T-helper 9 cell (primary cell): ENCODE measurements around the gene IGFBP4.
"Not testable (repeated sequence)": the region's sequence is repeated elsewhere in the genome, so short reads cannot be mapped to it uniquely, and the experiment has no call there.

Experiments used
- DNase-seq: peaks from one replicate; pipeline ENCODE4 v3.0.0-alpha.2; 2020
- total RNA-seq, 2 donors: gene quantifications; one replicate each; lab custom pipeline; 2026; lab: John Stamatoyannopoulos, UW

Gene IGFBP4
- total RNA-seq = 5.3 to 14.1 reads per million in 2 donors

DNA sequence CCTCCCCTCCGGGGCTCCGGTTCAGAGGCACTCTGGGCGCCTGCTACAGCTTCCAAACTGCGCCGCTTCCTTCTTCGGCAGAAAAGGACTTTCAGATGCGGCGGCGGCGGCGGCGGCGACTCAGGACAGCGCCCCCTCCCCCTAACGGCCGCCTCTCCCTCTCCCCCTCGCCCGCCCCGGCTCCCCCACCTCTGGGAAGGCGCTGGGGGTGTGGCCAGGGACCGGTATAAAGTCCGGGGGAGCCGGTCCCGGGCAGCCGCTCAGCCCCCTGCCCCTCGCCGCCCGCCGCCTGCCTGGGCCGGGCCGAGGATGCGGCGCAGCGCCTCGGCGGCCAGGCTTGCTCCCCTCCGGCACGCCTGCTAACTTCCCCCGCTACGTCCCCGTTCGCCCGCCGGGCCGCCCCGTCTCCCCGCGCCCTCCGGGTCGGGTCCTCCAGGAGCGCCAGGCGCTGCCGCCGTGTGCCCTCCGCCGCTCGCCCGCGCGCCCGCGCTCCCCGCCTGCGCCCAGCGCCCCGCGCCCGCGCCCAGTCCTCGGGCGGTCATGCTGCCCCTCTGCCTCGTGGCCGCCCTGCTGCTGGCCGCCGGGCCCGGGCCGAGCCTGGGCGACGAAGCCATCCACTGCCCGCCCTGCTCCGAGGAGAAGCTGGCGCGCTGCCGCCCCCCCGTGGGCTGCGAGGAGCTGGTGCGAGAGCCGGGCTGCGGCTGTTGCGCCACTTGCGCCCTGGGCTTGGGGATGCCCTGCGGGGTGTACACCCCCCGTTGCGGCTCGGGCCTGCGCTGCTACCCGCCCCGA is at the start of gene IGFBP4:
Gene IGFBP4, plus strand, starts transcription at position 255 of the 792 bp plus-strand sequence. Its CDS starts 286 bp downstream, at position 541.
- peak; percentile 52 for DNase-seq

DNA sequence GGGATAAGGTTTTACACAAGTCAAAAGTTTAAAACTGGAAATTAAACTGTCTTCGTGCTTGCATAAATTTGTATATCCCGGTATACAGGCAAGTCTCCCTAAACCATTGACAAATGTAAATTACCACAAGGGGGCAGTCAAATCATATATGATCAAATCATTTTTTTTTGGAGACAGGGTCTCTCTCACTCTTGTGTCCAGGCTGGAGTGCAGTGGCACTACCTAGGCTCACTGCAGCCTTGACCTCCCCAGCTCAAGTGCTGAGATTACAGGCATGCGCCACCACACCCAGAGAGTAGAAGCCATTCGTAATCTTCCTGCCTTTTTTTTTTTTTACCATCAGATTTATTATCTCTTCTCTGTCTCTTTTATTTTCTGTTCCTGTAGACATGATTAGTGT is 44.1 kb upstream of the IGFBP4 start:
- DNase-seq = no peak

DNA sequence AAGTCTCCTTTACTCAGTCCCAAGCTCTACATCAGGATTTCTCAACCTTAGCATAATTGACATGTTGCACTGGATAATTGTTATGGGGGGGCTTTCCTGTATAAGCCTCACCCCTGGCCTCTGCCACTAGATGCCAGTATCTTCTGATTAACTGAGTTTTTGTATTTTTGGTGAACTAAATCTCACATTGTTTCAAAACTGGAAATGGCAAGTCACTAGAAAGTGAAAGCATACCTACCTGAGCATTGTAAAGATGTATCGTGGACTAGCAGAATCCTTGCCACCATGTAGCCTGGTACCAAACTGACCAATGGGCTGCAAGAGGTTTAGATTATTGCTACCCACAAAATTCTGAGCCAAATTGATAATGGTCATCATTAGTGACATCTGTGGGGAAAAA is 40.6 kb upstream of the IGFBP4 start:
- DNase-seq = no peak

DNA sequence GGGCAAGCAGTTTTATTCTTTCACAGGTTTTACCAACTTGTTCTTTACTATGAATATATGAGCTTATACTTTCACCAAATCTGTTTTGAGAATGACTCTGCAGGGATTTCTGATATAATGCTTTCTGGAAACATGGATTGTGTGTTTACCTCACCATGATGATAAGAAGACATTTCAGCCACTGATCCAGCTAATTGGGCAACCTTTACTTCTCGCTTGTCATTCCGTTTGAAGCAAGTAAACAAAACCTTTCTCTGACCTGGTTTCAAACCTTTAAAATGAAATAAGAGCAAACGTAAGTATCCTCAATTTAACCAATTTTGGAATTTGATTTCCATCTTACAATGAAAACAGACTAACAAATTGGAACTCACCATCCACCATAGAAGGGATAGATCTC is 39.2 kb upstream of the IGFBP4 start:
- DNase-seq = no peak

DNA sequence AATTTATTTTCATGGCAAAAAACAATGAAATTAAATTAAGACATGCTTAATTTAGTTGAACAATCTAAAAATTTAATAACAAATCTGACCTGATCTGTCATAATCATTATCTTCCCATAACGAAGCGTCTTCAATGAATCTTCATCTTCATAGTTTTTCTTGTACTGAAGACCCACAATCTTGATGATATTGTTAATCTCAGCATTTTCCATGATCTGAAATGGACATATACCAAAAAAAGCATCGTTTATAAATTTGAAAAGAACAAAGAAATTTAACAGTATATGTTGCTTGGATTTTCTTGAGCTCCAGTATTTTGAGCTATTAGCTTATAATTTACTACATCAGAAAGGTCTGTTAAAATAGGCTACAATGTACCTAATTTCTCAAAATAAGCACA is 35.8 kb upstream of the IGFBP4 start:
- no peak for DNase-seq

- not testable (repeated sequence) for DNase-seq
Observed at GRCh38 chr17:40409540-40409939, 33.7 kb upstream of the IGFBP4 start.

- no peak for DNase-seq
Observed at GRCh38 chr17:40410082-40410481, 33.2 kb upstream of the IGFBP4 start.

GRCh38 chr17:40411821-40412220 is 31.4 kb upstream of the IGFBP4 start:
- DNase-seq = no peak

DNA sequence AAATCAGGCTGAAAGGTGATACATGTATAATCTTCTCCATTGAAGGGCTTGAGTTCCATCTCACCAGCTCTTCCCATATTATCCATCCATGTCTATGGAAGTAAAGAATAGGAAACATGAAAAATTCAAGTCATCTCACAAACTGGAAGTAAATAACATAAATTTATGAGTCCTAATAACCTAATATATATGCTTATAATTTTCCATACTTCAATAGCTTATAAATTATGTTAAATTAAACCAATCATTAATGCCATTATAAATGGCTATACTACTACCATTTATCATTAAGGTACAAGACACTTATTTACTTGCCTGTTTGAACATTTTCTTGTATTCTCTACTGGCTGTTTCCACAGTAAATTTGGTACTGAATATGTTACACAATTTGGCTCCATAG is 30.4 kb upstream of the IGFBP4 start:
- no peak for DNase-seq

DNA sequence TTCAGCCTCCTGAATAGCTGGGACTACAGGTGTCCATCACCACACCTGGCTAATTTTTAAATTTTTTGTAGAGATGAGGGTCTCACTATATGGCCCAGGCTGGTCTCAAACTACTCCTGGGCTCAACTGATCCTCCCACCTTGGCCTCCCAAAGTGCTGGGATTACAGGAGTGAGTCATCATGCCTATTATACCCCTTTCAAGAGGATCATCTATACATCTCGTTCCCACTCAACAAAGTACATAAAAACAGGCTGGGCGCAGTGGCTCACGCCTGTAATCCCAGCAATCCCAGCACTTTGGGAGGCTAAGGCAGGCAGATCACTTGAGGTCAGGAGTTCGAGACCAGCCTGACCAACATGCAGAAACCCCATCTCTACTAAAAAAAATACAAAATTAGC is 28.9 kb upstream of the IGFBP4 start:
- DNase-seq = not testable (repeated sequence)

GRCh38 chr17:40415390-40415789 is 27.9 kb upstream of the IGFBP4 start:
- no peak for DNase-seq

- DNase-seq = no peak
Observed at GRCh38 chr17:40416671-40417070, 26.6 kb upstream of the IGFBP4 start.

- no peak for DNase-seq
Observed at GRCh38 chr17:40417258-40417608, 26.0 kb upstream of the IGFBP4 start.

- peak; percentile 87 for DNase-seq
Observed at GRCh38 chr17:40417609-40418427, 25.4 kb upstream of the IGFBP4 start, which contains the start of gene TOP2A. Gene TOP2A (minus strand): TSS chr17:40417896. CDS start chr17:40417791, 105 bp downstream.

GRCh38 chr17:40418428-40418706 is 24.9 kb upstream of the IGFBP4 start:
- no peak for DNase-seq

- no peak for DNase-seq
Observed at GRCh38 chr17:40419559-40420331, 23.5 kb upstream of the IGFBP4 start.

- DNase-seq = no peak
Observed at GRCh38 chr17:40422990-40423633, 20.1 kb upstream of the IGFBP4 start.

- no peak for DNase-seq
Observed at GRCh38 chr17:40425741-40426140, 17.5 kb upstream of the IGFBP4 start.

DNA sequence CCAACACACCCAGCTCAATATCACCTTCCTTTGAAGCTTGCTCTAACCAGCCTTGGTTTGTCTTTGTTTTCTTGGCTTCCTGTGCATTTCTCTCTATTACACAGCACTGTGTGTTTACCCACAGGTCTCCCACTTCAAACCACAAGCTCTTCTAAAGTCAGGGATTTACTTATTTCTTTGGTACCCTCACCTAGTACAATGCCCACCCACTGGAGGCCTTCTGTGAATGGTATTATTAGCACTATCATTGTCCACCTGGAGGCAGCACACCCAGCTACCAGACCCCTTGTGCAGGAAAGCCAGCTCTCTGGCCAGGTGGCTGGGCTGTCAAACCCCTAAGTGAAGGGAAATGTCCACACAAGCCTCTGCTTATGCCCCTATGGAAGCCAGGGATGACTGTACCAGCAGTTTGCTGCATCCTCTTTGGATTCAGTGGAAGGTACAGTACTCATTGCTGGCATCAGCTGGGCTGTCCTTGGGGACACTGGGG is 16.2 kb upstream of the IGFBP4 start:
- DNase-seq = no peak

DNA sequence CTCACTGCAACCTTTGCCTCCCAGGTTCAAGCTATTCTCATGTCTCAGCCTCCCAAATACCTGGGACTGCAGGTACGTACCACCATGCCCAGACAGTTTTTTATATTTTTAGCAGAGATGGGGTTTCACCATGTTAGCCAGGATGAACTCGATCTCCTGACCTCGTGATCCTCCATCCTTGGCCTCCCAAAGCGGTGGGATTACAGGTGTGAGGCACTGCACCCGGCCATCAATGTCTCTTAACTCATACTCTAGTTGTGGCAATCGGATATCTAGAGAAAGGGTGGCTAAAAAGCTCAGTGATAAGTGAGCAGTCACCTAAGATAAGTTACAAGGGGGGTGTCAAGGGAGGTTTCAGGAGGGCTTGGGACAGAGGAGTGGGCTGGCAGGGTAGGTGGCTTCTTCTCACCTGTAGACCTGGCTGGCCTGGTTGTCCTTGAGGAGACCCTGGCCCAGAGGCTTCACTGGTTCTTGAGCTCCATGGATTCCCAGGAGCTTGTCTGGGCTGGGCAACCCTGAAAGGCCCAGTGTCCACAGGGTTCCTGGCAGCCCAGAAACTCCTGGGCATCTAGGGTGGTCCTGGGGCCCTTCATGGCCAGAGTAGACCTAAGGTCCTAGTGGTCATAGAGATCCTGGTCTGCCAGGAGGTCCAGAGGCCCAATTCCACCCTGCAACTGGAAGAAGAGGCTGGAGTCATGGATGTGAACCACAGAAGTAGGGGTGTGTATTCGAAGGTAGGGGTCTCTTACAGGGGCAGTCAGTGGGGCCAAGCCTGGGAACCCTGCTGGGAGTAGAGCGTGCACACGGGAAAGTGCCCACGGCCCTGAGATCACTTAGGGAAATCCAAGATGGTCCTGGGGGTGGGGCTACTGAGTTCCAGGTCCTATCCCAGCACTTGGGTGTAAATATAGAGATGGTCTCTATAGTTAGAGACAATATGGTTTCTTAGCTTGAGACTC is 12.7 kb upstream of the IGFBP4 start:
- DNase-seq = no peak

- DNase-seq = no peak
Observed at GRCh38 chr17:40431231-40431602, 12.0 kb upstream of the IGFBP4 start.
